Inferior parietal cortex (tissue), 1 donor: ENCODE measurements around the gene ZG16.

Experiments
- DNase-seq: peaks from one replicate; pipeline ENCODE4 v3.0.0-alpha.2; 2016; ENCODE audit errors: extremely low spot score

The ZG16 gene

GRCh38 chr16:29809850-29810698 lies 32.0 kb downstream of the ZG16 start:
- no peak for DNase-seq

- DNase-seq: no peak
Observed at GRCh38 chr16:29810699-29811169, 32.7 kb downstream of the ZG16 start.

GRCh38 chr16:29811170-29811895 lies 33.3 kb downstream of the ZG16 start:
- DNase-seq: peak; percentile 84

GRCh38 chr16:29811896-29812665 lies 34.0 kb downstream of the ZG16 start, which contains the start of gene PRRT2:
Gene PRRT2 (plus strand): TSS chr16:29812193. CDS start chr16:29813055, 862 bp downstream.
- DNase-seq: no peak

- no peak for DNase-seq
Observed at GRCh38 chr16:29812754-29813643, 34.9 kb downstream of the ZG16 start.

GRCh38 chr16:29813644-29814562 lies 35.8 kb downstream of the ZG16 start:
- DNase-seq: no peak

GRCh38 chr16:29814592-29814991 lies 36.5 kb downstream of the ZG16 start:
- DNase-seq: no peak

GRCh38 chr16:29815032-29815721 lies 37.1 kb downstream of the ZG16 start:
- no peak for DNase-seq

- DNase-seq: peak; percentile 99
Observed at GRCh38 chr16:29815793-29816693, 38.0 kb downstream of the ZG16 start, which contains the start of gene PAGR1. Gene PAGR1 (plus strand): TSS chr16:29816152. CDS start chr16:29816526, 374 bp downstream.

GRCh38 chr16:29816694-29817441 lies 38.8 kb downstream of the ZG16 start:
- DNase-seq: no peak

- DNase-seq: no peak
Observed at GRCh38 chr16:29818082-29818481, 40.0 kb downstream of the ZG16 start.

- DNase-seq: no peak
Observed at GRCh38 chr16:29819506-29819905, 41.5 kb downstream of the ZG16 start.

GRCh38 chr16:29820271-29820701 lies 42.2 kb downstream of the ZG16 start, which contains the start of gene MVP:
Gene MVP (plus strand): TSS chr16:29820462. CDS start chr16:29830550, 10,088 bp downstream.
- DNase-seq: no peak

GRCh38 chr16:29820730-29821642 lies 42.9 kb downstream of the ZG16 start:
- no peak for DNase-seq

- DNase-seq: no peak
Observed at GRCh38 chr16:29821643-29822115, 43.6 kb downstream of the ZG16 start.

GRCh38 chr16:29824589-29825144 lies 46.6 kb downstream of the ZG16 start:
- DNase-seq: no peak
